ENCODE results near the gene TBL3.
"Not testable (repeated sequence)": the region's sequence is repeated elsewhere in the genome, so short reads cannot be mapped to it uniquely, and the experiment has no call there.

The TBL3 gene

GRCh38 chr16:1961651-1962067, 10.2 kb upstream of the TBL3 start (continued):
- TF ChIP-seq GLI2 (tag by site-specific recombination; IDR thresholded peaks at IDR 0.05; ENCODE audit: borderline replicate concordance, low read depth) (no peak), ZNF335 (tag by site-specific recombination; conservative IDR thresholded peaks at IDR 0.05) (peak; percentile 34), ZNF223 (tag by site-specific recombination; IDR thresholded peaks at IDR 0.05) (no peak), FEZF1 (tag by site-specific recombination; IDR thresholded peaks at IDR 0.05) (peak; percentile 75), BCL11B (tag by site-specific recombination; IDR thresholded peaks at IDR 0.05; ENCODE audit: low read depth) (0 out of 2 replicates have a peak, but pooled peaks have one; percentile 45), ZSCAN30 (tag by site-specific recombination; IDR thresholded peaks at IDR 0.05) (peak; percentile 81), HOXA7 (CRISPR knock-in tag; IDR thresholded peaks at IDR 0.05; ENCODE audit: borderline replicate concordance) (no peak), PRDM10 (tag by site-specific recombination; IDR thresholded peaks at IDR 0.05) (peak; percentile 83), GLIS1 (tag by site-specific recombination; IDR thresholded peaks at IDR 0.05) (peak; percentile 38)
- TF ChIP-seq, protein P1, sequence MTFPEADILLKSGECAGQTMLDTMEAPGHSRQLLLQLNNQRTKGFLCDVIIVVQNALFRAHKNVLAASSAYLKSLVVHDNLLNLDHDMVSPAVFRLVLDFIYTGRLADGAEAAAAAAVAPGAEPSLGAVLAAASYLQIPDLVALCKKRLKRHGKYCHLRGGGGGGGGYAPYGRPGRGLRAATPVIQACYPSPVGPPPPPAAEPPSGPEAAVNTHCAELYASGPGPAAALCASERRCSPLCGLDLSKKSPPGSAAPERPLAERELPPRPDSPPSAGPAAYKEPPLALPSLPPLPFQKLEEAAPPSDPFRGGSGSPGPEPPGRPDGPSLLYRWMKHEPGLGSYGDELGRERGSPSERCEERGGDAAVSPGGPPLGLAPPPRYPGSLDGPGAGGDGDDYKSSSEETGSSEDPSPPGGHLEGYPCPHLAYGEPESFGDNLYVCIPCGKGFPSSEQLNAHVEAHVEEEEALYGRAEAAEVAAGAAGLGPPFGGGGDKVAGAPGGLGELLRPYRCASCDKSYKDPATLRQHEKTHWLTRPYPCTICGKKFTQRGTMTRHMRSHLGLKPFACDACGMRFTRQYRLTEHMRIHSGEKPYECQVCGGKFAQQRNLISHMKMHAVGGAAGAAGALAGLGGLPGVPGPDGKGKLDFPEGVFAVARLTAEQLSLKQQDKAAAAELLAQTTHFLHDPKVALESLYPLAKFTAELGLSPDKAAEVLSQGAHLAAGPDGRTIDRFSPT (tag by site-specific recombination; IDR thresholded peaks at IDR 0.05) = peak; percentile 21
- TF ChIP-seq, protein P2, sequence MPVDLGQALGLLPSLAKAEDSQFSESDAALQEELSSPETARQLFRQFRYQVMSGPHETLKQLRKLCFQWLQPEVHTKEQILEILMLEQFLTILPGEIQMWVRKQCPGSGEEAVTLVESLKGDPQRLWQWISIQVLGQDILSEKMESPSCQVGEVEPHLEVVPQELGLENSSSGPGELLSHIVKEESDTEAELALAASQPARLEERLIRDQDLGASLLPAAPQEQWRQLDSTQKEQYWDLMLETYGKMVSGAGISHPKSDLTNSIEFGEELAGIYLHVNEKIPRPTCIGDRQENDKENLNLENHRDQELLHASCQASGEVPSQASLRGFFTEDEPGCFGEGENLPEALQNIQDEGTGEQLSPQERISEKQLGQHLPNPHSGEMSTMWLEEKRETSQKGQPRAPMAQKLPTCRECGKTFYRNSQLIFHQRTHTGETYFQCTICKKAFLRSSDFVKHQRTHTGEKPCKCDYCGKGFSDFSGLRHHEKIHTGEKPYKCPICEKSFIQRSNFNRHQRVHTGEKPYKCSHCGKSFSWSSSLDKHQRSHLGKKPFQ (tag by site-specific recombination; IDR thresholded peaks at IDR 0.05) = peak; percentile 82
- TF ChIP-seq, protein P3, sequence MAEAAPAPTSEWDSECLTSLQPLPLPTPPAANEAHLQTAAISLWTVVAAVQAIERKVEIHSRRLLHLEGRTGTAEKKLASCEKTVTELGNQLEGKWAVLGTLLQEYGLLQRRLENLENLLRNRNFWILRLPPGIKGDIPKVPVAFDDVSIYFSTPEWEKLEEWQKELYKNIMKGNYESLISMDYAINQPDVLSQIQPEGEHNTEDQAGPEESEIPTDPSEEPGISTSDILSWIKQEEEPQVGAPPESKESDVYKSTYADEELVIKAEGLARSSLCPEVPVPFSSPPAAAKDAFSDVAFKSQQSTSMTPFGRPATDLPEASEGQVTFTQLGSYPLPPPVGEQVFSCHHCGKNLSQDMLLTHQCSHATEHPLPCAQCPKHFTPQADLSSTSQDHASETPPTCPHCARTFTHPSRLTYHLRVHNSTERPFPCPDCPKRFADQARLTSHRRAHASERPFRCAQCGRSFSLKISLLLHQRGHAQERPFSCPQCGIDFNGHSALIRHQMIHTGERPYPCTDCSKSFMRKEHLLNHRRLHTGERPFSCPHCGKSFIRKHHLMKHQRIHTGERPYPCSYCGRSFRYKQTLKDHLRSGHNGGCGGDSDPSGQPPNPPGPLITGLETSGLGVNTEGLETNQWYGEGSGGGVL (tag by site-specific recombination; IDR thresholded peaks at IDR 0.05) = peak; percentile 56

DNA sequence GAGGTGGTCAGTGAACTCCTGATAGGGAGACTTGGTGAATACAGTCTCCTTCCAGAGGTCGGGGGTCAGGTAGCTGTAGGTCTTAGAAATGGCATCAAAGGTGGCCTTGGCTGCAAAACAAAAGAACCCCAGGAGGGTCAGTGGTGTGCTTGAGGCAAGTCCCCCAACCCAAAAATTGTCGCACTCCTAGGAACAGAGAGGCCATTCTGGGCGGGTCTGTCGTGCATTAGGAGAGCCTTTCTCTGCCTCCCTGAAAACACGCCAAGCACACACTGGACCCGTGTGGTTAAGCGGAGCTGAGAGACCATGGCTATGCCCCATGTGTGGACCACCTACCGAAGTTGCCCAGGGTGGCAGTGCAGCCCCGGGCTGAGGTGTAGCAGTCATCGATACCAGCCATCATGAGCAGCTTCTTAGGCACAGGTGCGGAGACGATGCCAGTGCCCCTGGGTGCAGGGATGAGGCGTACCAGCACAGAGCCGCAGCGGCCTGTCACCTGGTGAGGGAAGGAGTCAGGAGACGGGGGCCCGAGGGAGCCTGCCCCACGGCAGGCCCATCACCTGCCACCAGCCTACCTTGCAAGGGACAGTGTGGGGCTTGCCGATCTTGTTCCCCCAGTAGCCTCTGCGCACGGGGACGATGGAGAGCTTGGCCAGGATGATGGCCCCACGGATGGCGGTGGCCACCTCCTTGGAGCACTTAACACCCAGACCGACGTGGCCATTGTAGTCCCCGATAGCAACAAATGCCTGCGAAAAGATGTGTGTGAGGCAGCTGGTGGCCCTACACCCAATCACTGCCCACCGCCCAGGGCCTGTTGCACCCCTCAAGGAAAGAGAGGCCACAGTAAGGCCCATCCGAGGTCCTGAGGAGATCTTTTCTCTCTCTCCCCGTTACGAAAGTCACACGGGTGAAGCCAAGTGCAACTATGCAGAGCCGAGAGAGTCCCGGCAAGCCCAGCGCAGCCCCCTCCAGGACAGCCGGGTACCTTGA, 9.4 kb upstream of the TBL3 start:
- H3K9me3 ChIP-seq (ENCODE audit: control insufficient read depth, insufficient read depth, low read depth, low read length); CTCF ChIA-PET; H3K4me1 ChIP-seq (ENCODE audit: control insufficient read depth, insufficient read depth, low read length): not testable (repeated sequence)
- H3K36me3 ChIP-seq (ENCODE audit: control insufficient read depth in 2 of 2, insufficient read depth in 1 of 2, low read length in 2 of 2) = peaks cover 0 to 42% of the 10 kb centered on the region in 2 experiments; a peak in 1 of 3 replicates
- H3K4me3 ChIP-seq (ENCODE audit: low read depth, low read length) = peak overlapping the region; percentile 94
- peak overlapping the region; percentile 100 for H3K27ac ChIP-seq (ENCODE audit: extremely low read depth, low read depth, low read length)
- POLR2A ChIA-PET = interaction anchor here (0.6 to 2.7 kb wide), 10 partner anchors 9 to 395 kb away, joined by 3 to 46 read pairs (median 4); partner anchors contain the start of genes GFER, NOXO1, SYNGR3 and TBL3
- TF ChIP-seq, protein P4, sequence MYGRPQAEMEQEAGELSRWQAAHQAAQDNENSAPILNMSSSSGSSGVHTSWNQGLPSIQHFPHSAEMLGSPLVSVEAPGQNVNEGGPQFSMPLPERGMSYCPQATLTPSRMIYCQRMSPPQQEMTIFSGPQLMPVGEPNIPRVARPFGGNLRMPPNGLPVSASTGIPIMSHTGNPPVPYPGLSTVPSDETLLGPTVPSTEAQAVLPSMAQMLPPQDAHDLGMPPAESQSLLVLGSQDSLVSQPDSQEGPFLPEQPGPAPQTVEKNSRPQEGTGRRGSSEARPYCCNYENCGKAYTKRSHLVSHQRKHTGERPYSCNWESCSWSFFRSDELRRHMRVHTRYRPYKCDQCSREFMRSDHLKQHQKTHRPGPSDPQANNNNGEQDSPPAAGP (tag by site-specific recombination; IDR thresholded peaks at IDR 0.05) = peak; percentile 20; the same call in 1 of the 2 replicates
- TF ChIP-seq ZBTB26 (tag by site-specific recombination; optimal IDR thresholded peaks at IDR 0.05) = peak; percentile 15
- peak; percentile 66 for TF ChIP-seq ZBTB17 (tag by site-specific recombination; IDR thresholded peaks at IDR 0.05)
- peak; percentile 18; the same call in 1 of the 2 replicates for TF ChIP-seq INSM2 (tag by site-specific recombination; IDR thresholded peaks at IDR 0.05)

Measured in HEK293 (cell line).